K562 (cell line): ENCODE results near the gene WWOX. TPM values are rescaled to one million over a fixed set of nuclear protein-coding genes. Genes with fewer than 3 reads are reported as not detected.

Source experiments
- ATAC-seq: fragments of 200-7000 bp; cut with Tn5 transposase; 3 replicates; pipeline ENCODE4 v1.9.1; 2020; ENCODE audit warnings: moderate library complexity
- BruUV-seq: library from RNA; stranded (reverse); fragments of 400-500 nt; replicated peaks from 2 replicates; lab custom pipeline; 2021; lab: Mats Ljungman, UMichigan
- CTCF ChIA-PET: fragments of 300-600 bp; formaldehyde crosslinking; extraction: SDS; loops from one replicate; lab custom pipeline; 2021; ENCODE audit warnings: low intra/inter-chr PET ratio; lab: Yijun Ruan, JAX
- POLR2A ChIA-PET: fragments of 300-600, 350-650 bp; sonication (Branson Sonifier 250); formaldehyde crosslinking; extraction: SDS; loops from one replicate; lab custom pipeline; 2021; ENCODE audit warnings: antibody characterized with exemption, inconsistent platforms; lab: Yijun Ruan, JAX
- DNase-seq, 4 experiments: peaks; one replicate each; pipeline versions ENCODE4 v3.0.0 to v3.0.0-alpha.2; 2011 to 2018; ENCODE audit warnings: low spot score in 3 of 4, mixed read lengths in 3 of 4; ENCODE audit errors: extremely low read depth in 1 of 4
- FAIRE-seq: peaks from 2 replicates; lab custom pipeline; 2011; peaks lifted over from hg19 to GRCh38; lab: Jason Lieb, UNC
- H2AFZ ChIP-seq: 2 replicates; pipeline ENCODE4 v1.6.0; 2011; ENCODE audit warnings: low read depth, low read length, control low read depth, inconsistent platforms
- H3K27ac ChIP-seq: fragments of 200-600 bp; 3 replicates; pipeline ENCODE4 v1.8.0; 2011; ENCODE audit warnings: low read depth, mild to moderate bottlenecking, control low read depth, inconsistent platforms, low read length, moderate library complexity, mixed read lengths; ENCODE audit errors: extremely low read depth
- H3K27me3 ChIP-seq, 2 experiments: fragments of 300-600 bp in 1 of 2; 2 replicates in 1 of 2; 3 replicates in 1 of 2; pipeline versions ENCODE4 v1.6.0 to v1.8.0; 2011; ENCODE audit warnings: inconsistent platforms in 2 of 2, low read length in 2 of 2, mild to moderate bottlenecking in 1 of 2, mixed read lengths in 1 of 2, moderate library complexity in 1 of 2; ENCODE audit not compliant: control insufficient read depth in 2 of 2, insufficient read depth in 2 of 2
- H3K36me3 ChIP-seq: fragments of 300-600 bp; 3 replicates; pipeline ENCODE4 v1.8.0; 2011; ENCODE audit warnings: mild to moderate bottlenecking, low read length, inconsistent platforms; ENCODE audit not compliant: control insufficient read depth, insufficient read depth
- H3K4me1 ChIP-seq, 2 experiments: fragments of 200-600 bp in 1 of 2; replicated peaks in 1 of 2; 2 replicates in 1 of 2; 3 replicates in 1 of 2; pipeline versions ENCODE4 v1.5.1 to v1.8.0; 2011; ENCODE audit warnings: inconsistent platforms in 2 of 2, low read length in 2 of 2, mild to moderate bottlenecking in 1 of 2, mixed read lengths in 1 of 2, moderate library complexity in 1 of 2; ENCODE audit not compliant: control insufficient read depth in 2 of 2, insufficient read depth in 2 of 2
- H3K4me2 ChIP-seq: 2 replicates; pipeline ENCODE4 v1.6.1; 2011; ENCODE audit warnings: low read length, control low read depth, inconsistent platforms, mixed read lengths; ENCODE audit not compliant: insufficient read depth
- H3K4me3 ChIP-seq: fragments of 200-600 bp; sonication (generic), shearing (Covaris generic); 2 replicates; pipeline ENCODE4 v1.5.1; 2016; ENCODE audit warnings: control low read depth, inconsistent platforms
- H3K79me2 ChIP-seq: fragments of 200-600 bp; 3 replicates; pipeline ENCODE4 v1.8.0; 2011; ENCODE audit warnings: low read length, inconsistent platforms; ENCODE audit not compliant: control insufficient read depth, insufficient read depth
- H3K9ac ChIP-seq, 2 experiments: 2 replicates each; pipeline versions ENCODE4 v1.6.0 to v1.6.1; 2011; ENCODE audit warnings: low read depth in 2 of 2, low read length in 2 of 2, control low read depth in 1 of 2, inconsistent platforms in 1 of 2, mild to moderate bottlenecking in 1 of 2, mixed read lengths in 1 of 2; ENCODE audit not compliant: insufficient read depth in 1 of 2
- H3K9me1 ChIP-seq: one replicate; pipeline ENCODE4 v1.6.0; 2011; ENCODE audit warnings: inconsistent platforms, mild to moderate bottlenecking, low read length, moderate library complexity; ENCODE audit not compliant: control insufficient read depth, insufficient read depth
- H3K9me3 ChIP-seq: replicated peaks from 2 replicates; pipeline ENCODE4 v1.5.1; 2011; ENCODE audit warnings: low read depth, low read length, inconsistent platforms; ENCODE audit not compliant: control insufficient read depth, insufficient read depth
- H4K20me1 ChIP-seq: replicated peaks from 2 replicates; pipeline ENCODE4 v1.6.1; 2011; ENCODE audit warnings: low read length, inconsistent platforms, mixed read lengths; ENCODE audit not compliant: control insufficient read depth, insufficient read depth
- HDGF ChIP-seq: fragments of 450-650 bp; IDR thresholded peaks from 2 replicates; pipeline ENCODE4 v1.6.1; 2016
- MAZ ChIP-seq, 2 experiments: fragments of 450-650 bp in 1 of 2; sonication (generic) in 1 of 2; formaldehyde crosslinking; IDR thresholded peaks in 1 of 2; conservative IDR thresholded peaks in 1 of 2; 2 replicates each; pipeline versions ENCODE4 v1.4.0 to v1.5.0; 2020; ENCODE audit warnings: mild to moderate bottlenecking in 1 of 2, missing genetic modification reagents in 1 of 2
- MTA3 ChIP-seq: fragments of 450-650 bp; formaldehyde crosslinking; IDR thresholded peaks from 2 replicates; pipeline ENCODE4 v1.6.1; 2017; ENCODE audit warnings: mild to moderate bottlenecking, borderline replicate concordance
- PTRF ChIP-seq: fragments of 450-650 bp; IDR thresholded peaks from 2 replicates; pipeline ENCODE4 v1.6.1; 2016; ENCODE audit warnings: mild to moderate bottlenecking, missing genetic modification characterization, missing compliant biosample characterization
- ZFP30 ChIP-seq: fragments of 250-450 bp; sonication (Bioruptor Pico); IDR thresholded peaks from 2 replicates; pipeline ENCODE4 v1.8.0; 2022; ENCODE audit warnings: moderate library complexity, mild to moderate bottlenecking, inconsistent platforms, borderline replicate concordance
- ZNF23 ChIP-seq: fragments of 250-450 bp; sonication (Bioruptor Pico); IDR thresholded peaks from 2 replicates; pipeline ENCODE4 v1.4.0; 2020; ENCODE audit warnings: mild to moderate bottlenecking
- ZNF263 ChIP-seq: sonication (generic); formaldehyde crosslinking; IDR thresholded peaks from 2 replicates; pipeline ENCODE4 v1.8.0; 2022; ENCODE audit warnings: mild to moderate bottlenecking, missing genetic modification reagents, borderline replicate concordance
- ZNF830 ChIP-seq: fragments of 250-450 bp; sonication (Bioruptor Pico); IDR thresholded peaks from 2 replicates; pipeline ENCODE4 v1.5.0; 2021; ENCODE audit warnings: mild to moderate bottlenecking
- WGBS: fragments of 100-300 bp; shearing (Covaris generic); methylation state at CpG from one replicate; pipeline ENCODE4 v1.1.6; 2016; ENCODE audit warnings: low coverage, mixed read lengths; ENCODE audit not compliant: insufficient coverage; ENCODE audit errors: missing lambda C conversion rate; 5-methylcytosine and 5-hydroxymethylcytosine counted together
- in situ Hi-C: fragments of 300-500 bp; cut with MboI; formaldehyde crosslinking; loops from 4 replicates; pipeline ENCODE4 v1.15.0; 2018; ENCODE audit warnings: inconsistent platforms, mixed read lengths
- intact Hi-C: fragments of 100-400 bp; cut with micrococcal nuclease; formaldehyde crosslinking; loops from 2 replicates; pipeline ENCODE4 v1.14.2; 2022
- polyA plus RNA-seq, 8 experiments: library from polyadenylated mRNA; depleted of rRNA in 4 of 8; stranded (reverse) in 5 of 8; unstranded in 3 of 8; fragments of >200 nt; fragmentation: Nextera tagmentation in 2 of 8; fragmentation: Illumina TruSeq in 1 of 8; extraction: Ambion mirVana in 2 of 8; extraction: Trizol in 1 of 8; gene quantifications; 2 replicates each; pipeline versions ENCODE4 v1.2.1 to v1.2.3, GENCODE V29; 2011 to 2014; ENCODE audit warnings: inconsistent platforms in 1 of 8, missing spikeins in 1 of 8
- total RNA-seq, 7 experiments: library from RNA; depleted of rRNA in 6 of 7; stranded (reverse); fragments of >200 nt in 6 of 7; fragmentation: Illumina TruSeq in 2 of 7; extraction: Trizol in 2 of 7; gene quantifications; 2 replicates each; pipeline versions ENCODE4 v1.2.1 to v1.2.3, GENCODE V29; 2011 to 2021; ENCODE audit warnings: low replicate concordance in 1 of 7
- TF ChIP-seq, protein P1 (sequence below), 2 experiments: IDR thresholded peaks in 1 of 2; conservative IDR thresholded peaks in 1 of 2; 2 replicates each; pipeline ENCODE4 v1.6.1; 2016; ENCODE audit warnings: low read depth in 2 of 2, mild to moderate bottlenecking in 1 of 2, missing compliant biosample characterization in 1 of 2, missing genetic modification characterization in 1 of 2, moderate library complexity in 1 of 2
- TF ChIP-seq, protein P2 (sequence below), 2 experiments: fragments of 450-650 bp; IDR thresholded peaks; 2 replicates each; pipeline ENCODE4 v1.6.1; 2016

WWOX gene
- total and polyA plus RNA-seq, 9 of the 15 experiments (the other 6 are each of a cell fraction or from before 2014, with no cell fraction given): 1.6 to 22.7 (median 8.1) TPM

DNA sequence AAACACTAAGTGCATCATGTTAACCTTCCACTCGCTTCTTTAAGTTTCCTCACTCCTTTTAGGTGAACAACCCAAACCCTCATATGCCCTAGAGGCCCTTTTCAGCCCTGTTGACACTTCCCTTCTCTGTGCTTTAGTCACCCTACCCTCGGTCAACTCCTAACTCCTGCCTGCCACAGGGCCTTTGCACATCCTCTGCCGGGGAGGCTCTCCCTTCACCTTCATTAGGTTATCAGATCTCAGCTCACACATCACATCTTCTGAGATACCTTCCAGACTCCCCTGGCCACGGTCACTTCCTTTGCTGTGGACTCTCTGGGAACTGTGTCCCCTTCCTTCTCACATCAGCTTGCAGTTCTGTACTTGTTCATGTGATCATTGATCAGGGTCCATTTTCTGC lies 926.7 kb downstream of the WWOX start:
- Histone ChIP-seq H3K4me3 (no peak overlapping the region), H3K9me1 (no peaks in the 10 kb centered on the region), H3K27ac (no peak overlapping the region), H2AFZ (no peak overlapping the region), H3K4me1 (no peaks in the 10 kb centered on the region), H3K4me2 (no peak overlapping the region), H3K36me3 (no peaks in the 10 kb centered on the region), H4K20me1 (no peaks in the 10 kb centered on the region; the same call in 1 of the 2 replicates), H3K9me3 (no peaks in the 10 kb centered on the region), H3K9ac (no peak overlapping the region), H3K27me3 (peaks cover 7 to 24% of the 10 kb centered on the region in 2 experiments; a peak in 3 of 5 replicates), H3K79me2 (no peaks in the 10 kb centered on the region)
- intact Hi-C loops: no loop called here
- TF ChIP-seq MTA3 (no peak), MAZ (CRISPR knock-in tag; conservative IDR thresholded peaks at IDR 0.05 in 1 of 2, IDR thresholded peaks at IDR 0.05 in 1 of 2) (no peak), ZFP30 (CRISPR knock-in tag) (no peak), HDGF (no peak), ZNF830 (CRISPR knock-in tag) (no peak)
- FAIRE-seq (no peak), DNase-seq (no peak), ATAC-seq (no peak)
- ChIA-PET POLR2A (no interaction called here), CTCF (no interaction called here)
- 0% methylated on average over 4 of the region's 4 CpGs for WGBS
- BruUV-seq: no TSS peak
- in situ Hi-C loops: no loop called here

DNA sequence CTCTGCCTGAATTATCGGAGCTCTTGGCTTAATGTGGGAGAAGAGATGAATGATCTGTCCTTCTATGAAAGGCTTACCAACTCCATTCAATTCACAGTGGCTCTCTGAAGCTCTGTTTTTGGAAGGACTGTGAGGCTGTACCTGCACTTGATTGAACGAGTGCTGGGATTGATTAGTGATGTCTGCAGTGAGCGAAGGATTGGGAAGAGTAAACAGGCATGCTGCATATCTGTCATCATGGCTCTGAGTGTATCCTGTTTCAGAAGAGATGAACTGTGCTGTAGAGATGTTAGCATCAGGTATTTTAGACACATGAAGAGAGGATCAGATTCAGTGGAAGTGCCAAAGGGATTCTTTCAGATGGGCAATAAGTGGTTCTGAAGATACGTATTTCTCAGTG lies 937.1 kb downstream of the WWOX start:
- ChIA-PET POLR2A (no interaction called here), CTCF (no interaction called here)
- no TSS peak for BruUV-seq
- Histone ChIP-seq H3K27ac (no peak overlapping the region), H3K79me2 (no peaks in the 10 kb centered on the region), H3K9ac (no peak overlapping the region), H4K20me1 (no peaks in the 10 kb centered on the region), H3K9me1 (no peaks in the 10 kb centered on the region), H3K4me2 (no peak overlapping the region), H3K4me1 (no peaks in the 10 kb centered on the region), H3K27me3 (peaks cover 0 to 8% of the 10 kb centered on the region in 2 experiments; a peak in 2 of 5 replicates), H3K9me3 (no peaks in the 10 kb centered on the region), H3K4me3 (no peak overlapping the region), H3K36me3 (no peaks in the 10 kb centered on the region), H2AFZ (no peak overlapping the region)
- in situ Hi-C loops (no loop called here), intact Hi-C loops (no loop called here)
- under 1% methylated on average over 4 of the region's 4 CpGs for WGBS
- DNase-seq (no peak), ATAC-seq (no peak), FAIRE-seq (no peak)
- TF ChIP-seq, protein P1, sequence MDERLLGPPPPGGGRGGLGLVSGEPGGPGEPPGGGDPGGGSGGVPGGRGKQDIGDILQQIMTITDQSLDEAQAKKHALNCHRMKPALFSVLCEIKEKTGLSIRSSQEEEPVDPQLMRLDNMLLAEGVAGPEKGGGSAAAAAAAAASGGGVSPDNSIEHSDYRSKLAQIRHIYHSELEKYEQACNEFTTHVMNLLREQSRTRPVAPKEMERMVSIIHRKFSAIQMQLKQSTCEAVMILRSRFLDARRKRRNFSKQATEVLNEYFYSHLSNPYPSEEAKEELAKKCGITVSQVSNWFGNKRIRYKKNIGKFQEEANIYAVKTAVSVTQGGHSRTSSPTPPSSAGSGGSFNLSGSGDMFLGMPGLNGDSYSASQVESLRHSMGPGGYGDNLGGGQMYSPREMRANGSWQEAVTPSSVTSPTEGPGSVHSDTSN (CRISPR knock-in tag; IDR thresholded peaks at IDR 0.05; ENCODE audit: low read depth): no peak
- TF ChIP-seq, protein P1 (tag; conservative IDR thresholded peaks at IDR 0.05; ENCODE audit: low read depth): no peak
- TF ChIP-seq PTRF (tag) (no peak), ZNF23 (CRISPR knock-in tag) (peak; percentile 85), ZNF263 (no peak)
- TF ChIP-seq, protein P2, sequence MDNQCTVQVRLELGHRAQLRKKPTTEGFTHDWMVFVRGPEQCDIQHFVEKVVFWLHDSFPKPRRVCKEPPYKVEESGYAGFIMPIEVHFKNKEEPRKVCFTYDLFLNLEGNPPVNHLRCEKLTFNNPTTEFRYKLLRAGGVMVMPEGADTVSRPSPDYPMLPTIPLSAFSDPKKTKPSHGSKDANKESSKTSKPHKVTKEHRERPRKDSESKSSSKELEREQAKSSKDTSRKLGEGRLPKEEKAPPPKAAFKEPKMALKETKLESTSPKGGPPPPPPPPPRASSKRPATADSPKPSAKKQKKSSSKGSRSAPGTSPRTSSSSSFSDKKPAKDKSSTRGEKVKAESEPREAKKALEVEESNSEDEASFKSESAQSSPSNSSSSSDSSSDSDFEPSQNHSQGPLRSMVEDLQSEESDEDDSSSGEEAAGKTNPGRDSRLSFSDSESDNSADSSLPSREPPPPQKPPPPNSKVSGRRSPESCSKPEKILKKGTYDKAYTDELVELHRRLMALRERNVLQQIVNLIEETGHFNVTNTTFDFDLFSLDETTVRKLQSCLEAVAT (IDR thresholded peaks at IDR 0.05): peak in 1 of 2 experiments; percentile 74; a peak in 2 of 4 replicates
